ENCODE results near the gene NELFA. TPM values are rescaled to one million over a fixed set of nuclear protein-coding genes. Genes with fewer than 3 reads are reported as not detected.

The NELFA gene
- polyA plus RNA-seq, 4 donors, result 31.5 to 42.9 (median 35.1) TPM

GRCh38 chr4:1983846-1984405 lies 24.8 kb downstream of the NELFA start:
- no peak for DNase-seq (ENCODE audit: low read depth in 4 of 4, low spot score in 3 of 4)

GRCh38 chr4:1983053-1983845 lies 25.5 kb downstream of the NELFA start:
- DNase-seq (ENCODE audit: low read depth in 4 of 4, low spot score in 3 of 4), result no peak

- DNase-seq (ENCODE audit: low read depth in 4 of 4, low spot score in 3 of 4), result no peak
Measured at GRCh38 chr4:1982124-1983052, 26.4 kb downstream of the NELFA start.

- DNase-seq (ENCODE audit: low read depth in 4 of 4, low spot score in 3 of 4), result no peak
Measured at GRCh38 chr4:1981251-1982058, 27.3 kb downstream of the NELFA start.

GRCh38 chr4:1980561-1981041 lies 28.2 kb downstream of the NELFA start:
- no peak for DNase-seq (ENCODE audit: low read depth in 4 of 4, low spot score in 3 of 4)

GRCh38 chr4:1979477-1980196 lies 29.1 kb downstream of the NELFA start:
- no peak for DNase-seq (ENCODE audit: low read depth in 4 of 4, low spot score in 3 of 4)

- no peak for DNase-seq (ENCODE audit: low read depth in 4 of 4, low spot score in 3 of 4)
Measured at GRCh38 chr4:1978741-1979476, 29.9 kb downstream of the NELFA start.

GRCh38 chr4:1978226-1978625 lies 30.5 kb downstream of the NELFA start:
- DNase-seq (ENCODE audit: low read depth in 4 of 4, low spot score in 3 of 4), result no peak

- DNase-seq (ENCODE audit: low read depth in 4 of 4, low spot score in 3 of 4), result no peak
Measured at GRCh38 chr4:1976416-1977352, 32.1 kb downstream of the NELFA start.

GRCh38 chr4:1975880-1976279 lies 32.9 kb downstream of the NELFA start:
- no peak for DNase-seq (ENCODE audit: low read depth in 4 of 4, low spot score in 3 of 4)

- DNase-seq (ENCODE audit: low read depth in 4 of 4, low spot score in 3 of 4), result no peak
Measured at GRCh38 chr4:1975391-1975801, 33.4 kb downstream of the NELFA start.

GRCh38 chr4:1974840-1975239 lies 33.9 kb downstream of the NELFA start:
- DNase-seq (ENCODE audit: low read depth in 4 of 4, low spot score in 3 of 4), result no peak

- DNase-seq (ENCODE audit: low read depth in 4 of 4, low spot score in 3 of 4), result no peak
Measured at GRCh38 chr4:1973661-1974060, 35.1 kb downstream of the NELFA start.

GRCh38 chr4:1973218-1973617 lies 35.6 kb downstream of the NELFA start:
- no peak for DNase-seq (ENCODE audit: low read depth in 4 of 4, low spot score in 3 of 4)

- no peak for DNase-seq (ENCODE audit: low read depth in 4 of 4, low spot score in 3 of 4)
Measured at GRCh38 chr4:1972414-1972813, 36.4 kb downstream of the NELFA start.

GRCh38 chr4:1971456-1972200 lies 37.1 kb downstream of the NELFA start:
- no peak for DNase-seq (ENCODE audit: low read depth in 4 of 4, low spot score in 3 of 4)

- no peak for DNase-seq (ENCODE audit: low read depth in 4 of 4, low spot score in 3 of 4)
Measured at GRCh38 chr4:1970926-1971325, 37.8 kb downstream of the NELFA start.

Measured in right renal pelvis (tissue), 4 donors.